Measurements from ENCODE around the gene TSPAN18. TPM values are rescaled to one million over a fixed set of nuclear protein-coding genes. Genes with fewer than 3 reads are reported as not detected.

TSPAN18 gene
- total RNA-seq, 4 donors from 2014 or later, result 0.34 to 11.5 (median 2.7) TPM

DNA sequence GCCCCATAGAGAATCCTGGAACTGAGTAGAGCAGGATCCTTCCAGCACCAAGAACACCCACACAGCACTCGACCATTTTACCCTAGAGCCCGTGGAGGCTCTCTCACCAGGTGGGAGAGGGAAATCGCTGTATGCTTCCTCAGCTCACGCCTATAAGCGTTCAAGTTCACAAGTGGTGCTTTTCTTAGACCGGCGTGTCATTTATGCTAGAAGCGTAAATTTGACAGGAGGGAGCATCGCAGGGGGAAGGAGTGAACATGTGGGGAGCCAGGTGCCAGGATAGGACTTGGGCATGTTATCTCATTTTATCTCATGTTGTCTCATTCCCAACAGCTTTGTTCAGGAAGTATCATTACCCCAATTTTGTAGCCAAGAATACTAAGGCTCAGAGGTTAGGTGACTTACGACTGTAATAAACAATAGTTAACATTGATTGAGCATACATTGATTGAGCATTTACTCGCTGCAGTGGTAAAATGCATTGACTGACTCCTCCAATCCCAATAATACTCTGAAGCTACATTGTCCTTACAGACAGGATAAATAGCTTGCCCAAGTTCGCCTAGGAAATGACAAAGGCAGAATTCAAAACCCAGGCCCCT, 243.0 kb downstream of the TSPAN18 start:
- TF ChIP-seq, protein P1, sequence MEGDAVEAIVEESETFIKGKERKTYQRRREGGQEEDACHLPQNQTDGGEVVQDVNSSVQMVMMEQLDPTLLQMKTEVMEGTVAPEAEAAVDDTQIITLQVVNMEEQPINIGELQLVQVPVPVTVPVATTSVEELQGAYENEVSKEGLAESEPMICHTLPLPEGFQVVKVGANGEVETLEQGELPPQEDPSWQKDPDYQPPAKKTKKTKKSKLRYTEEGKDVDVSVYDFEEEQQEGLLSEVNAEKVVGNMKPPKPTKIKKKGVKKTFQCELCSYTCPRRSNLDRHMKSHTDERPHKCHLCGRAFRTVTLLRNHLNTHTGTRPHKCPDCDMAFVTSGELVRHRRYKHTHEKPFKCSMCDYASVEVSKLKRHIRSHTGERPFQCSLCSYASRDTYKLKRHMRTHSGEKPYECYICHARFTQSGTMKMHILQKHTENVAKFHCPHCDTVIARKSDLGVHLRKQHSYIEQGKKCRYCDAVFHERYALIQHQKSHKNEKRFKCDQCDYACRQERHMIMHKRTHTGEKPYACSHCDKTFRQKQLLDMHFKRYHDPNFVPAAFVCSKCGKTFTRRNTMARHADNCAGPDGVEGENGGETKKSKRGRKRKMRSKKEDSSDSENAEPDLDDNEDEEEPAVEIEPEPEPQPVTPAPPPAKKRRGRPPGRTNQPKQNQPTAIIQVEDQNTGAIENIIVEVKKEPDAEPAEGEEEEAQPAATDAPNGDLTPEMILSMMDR (IDR thresholded peaks at IDR 0.05; ENCODE audit: low read depth), result no peak

GRCh38 chr11:44970293-44970692, 243.5 kb downstream of the TSPAN18 start:
- TF ChIP-seq, protein P1 (IDR thresholded peaks at IDR 0.05; ENCODE audit: low read depth), result no peak

- TF ChIP-seq, protein P1 (IDR thresholded peaks at IDR 0.05; ENCODE audit: low read depth), result no peak
Observed at GRCh38 chr11:44971185-44971584, 244.4 kb downstream of the TSPAN18 start.

DNA sequence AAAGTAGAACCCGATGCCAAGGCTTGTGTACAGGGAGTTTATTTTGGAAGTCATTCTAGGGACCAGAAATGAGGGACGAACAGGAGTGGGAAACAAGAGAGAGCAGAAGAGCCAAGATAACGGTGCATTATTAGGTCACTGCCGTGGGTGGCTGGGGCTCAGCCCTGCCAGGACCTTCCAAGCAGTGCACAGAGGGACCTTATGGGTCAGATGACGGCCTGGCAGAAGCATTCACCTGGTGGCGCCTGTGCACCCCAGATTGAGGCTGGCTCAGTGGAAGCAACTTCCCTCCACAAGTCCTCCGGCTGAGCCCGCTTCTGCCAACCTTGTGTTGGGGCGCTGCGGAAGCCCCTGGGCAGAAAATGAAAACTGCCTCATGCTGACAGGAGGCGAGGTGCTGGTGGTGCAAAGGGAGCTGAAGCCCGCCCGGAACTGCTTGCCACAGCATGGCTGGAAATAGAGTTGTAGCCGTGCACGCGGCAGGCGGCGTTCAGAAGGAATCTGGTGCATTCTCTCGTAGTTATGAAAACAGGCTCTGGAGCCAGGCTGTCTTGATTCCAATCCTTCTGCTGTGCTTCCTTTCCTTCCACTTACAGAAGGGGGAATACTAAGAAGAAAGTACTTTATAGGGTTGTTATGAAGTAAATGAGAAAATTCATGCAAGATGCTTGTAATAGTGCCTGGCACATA, 246.1 kb downstream of the TSPAN18 start:
- TF ChIP-seq, protein P1 (IDR thresholded peaks at IDR 0.05; ENCODE audit: low read depth), result no peak

DNA sequence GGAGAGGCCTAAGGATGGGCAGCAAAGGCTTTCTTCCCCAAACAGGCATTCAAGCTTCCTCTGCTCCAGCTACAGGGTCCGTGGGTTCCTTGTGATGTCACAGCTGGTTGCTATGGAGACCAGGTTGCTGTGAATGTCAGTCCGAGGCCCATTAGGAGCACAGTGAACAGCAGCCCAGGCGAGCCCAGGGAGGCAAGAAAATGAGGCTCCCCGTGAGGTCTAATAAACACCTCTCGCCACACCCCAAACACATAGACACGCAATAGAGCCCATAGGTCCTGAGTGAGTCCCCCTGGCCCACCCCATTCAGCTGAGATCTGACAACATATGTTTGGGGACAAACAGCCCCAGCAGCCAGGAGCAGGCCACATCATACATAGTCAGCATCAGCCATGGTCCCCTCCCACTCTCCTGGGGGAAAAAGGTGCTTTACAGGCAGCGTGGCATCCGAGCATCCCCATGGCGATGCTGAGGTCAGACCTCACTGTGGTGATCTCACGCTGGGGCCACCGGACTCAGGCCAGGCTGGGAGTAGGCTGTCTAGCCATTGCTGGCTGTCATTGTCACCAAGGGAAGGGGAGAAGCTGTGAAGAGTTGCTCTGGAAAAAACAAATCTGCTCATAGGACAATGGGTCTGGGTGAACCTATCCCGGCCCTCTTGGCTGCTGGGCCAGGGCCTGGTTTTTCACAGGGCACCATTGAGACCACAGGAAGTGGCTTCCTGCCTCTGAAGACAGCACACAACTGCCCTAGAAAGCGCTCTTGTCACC, 247.1 kb downstream of the TSPAN18 start:
- TF ChIP-seq, protein P1 (IDR thresholded peaks at IDR 0.05; ENCODE audit: low read depth), result no peak

DNA sequence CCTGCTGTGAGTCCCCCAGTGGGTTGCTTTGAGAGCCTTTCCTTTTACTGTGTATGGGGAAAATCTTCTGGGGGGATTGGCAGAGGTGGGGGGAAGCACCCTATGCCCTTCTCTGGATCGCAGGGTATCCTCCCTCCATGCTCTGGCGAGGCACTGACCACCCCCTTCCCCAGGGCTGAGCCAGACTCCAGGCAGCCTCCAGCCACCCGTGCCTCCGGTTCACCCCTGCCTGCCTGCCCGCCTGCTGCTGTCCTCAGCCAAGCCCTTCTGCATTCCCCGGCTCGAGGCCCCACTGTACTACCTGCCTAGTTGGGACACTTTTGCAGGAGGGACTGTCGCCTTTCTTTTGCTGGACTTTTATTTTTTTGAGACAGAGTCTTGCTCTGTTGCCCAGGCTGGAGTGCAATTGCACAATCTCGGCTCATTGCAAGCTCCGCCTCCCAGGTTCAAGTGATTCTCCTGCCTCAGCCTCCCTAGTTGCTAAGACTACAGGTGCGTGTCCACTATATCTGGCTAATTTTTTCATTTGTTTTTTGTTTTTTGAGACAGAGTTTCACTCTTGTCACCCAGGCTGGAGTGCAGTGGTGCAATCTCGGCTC, 247.7 kb downstream of the TSPAN18 start:
- TF ChIP-seq, protein P1 (IDR thresholded peaks at IDR 0.05; ENCODE audit: low read depth), result no peak

- TF ChIP-seq, protein P1 (IDR thresholded peaks at IDR 0.05; ENCODE audit: low read depth), result no peak
Observed at GRCh38 chr11:44976576-44976975, 249.8 kb downstream of the TSPAN18 start.
